Cardiac muscle cell (in vitro differentiated cells and primary cell): ENCODE data around the gene MMP26. TPM values are rescaled to one million over a fixed set of nuclear protein-coding genes. Genes with fewer than 3 reads are reported as not detected.

Experiments used
- DNase-seq, 2 donors: peaks; one replicate each; pipeline versions ENCODE4 v3.0.0 to v3.0.0-alpha.2; 2010 to 2017; ENCODE audit warnings: low read depth in 1 of 2, low spot score in 1 of 2
- H3K27ac ChIP-seq: fragments of 200-600 bp; sonication (generic); 2 replicates; pipeline ENCODE4 v1.5.1; 2016
- H3K27me3 ChIP-seq: fragments of 200-600 bp; sonication (generic); 2 replicates; pipeline ENCODE4 v1.6.0; 2016; ENCODE audit warnings: control low read depth
- H3K36me3 ChIP-seq: fragments of 200-600 bp; sonication (generic); 2 replicates; pipeline ENCODE4 v1.5.1; 2016; ENCODE audit warnings: control low read depth
- H3K4me1 ChIP-seq: fragments of 200-600 bp; sonication (generic); 2 replicates; pipeline ENCODE4 v1.8.1; 2017; ENCODE audit warnings: low read depth, mild to moderate bottlenecking, mixed run types
- H3K4me3 ChIP-seq: fragments of 200-600 bp; sonication (generic); 2 replicates; pipeline ENCODE4 v1.5.1; 2016; ENCODE audit warnings: mild to moderate bottlenecking
- H3K9me3 ChIP-seq: fragments of 200-600 bp; sonication (generic); 2 replicates; pipeline ENCODE4 v1.5.1; 2017; ENCODE audit warnings: low read depth, mild to moderate bottlenecking, control low read depth
- polyA plus RNA-seq: library from polyadenylated mRNA; unstranded; fragments of >200 nt; fragmentation: Nextera tagmentation; extraction: Ambion mirVana; gene quantifications from 2 replicates; pipeline ENCODE4 v1.2.1, GENCODE V29; 2016
- total RNA-seq: library from RNA; depleted of rRNA; stranded (reverse); fragments of >200 nt; gene quantifications from 2 replicates; pipeline ENCODE4 v1.2.3, GENCODE V29; 2016
- TF ChIP-seq, protein P1 (sequence below): IDR thresholded peaks from 2 replicates; pipeline ENCODE4 v1.5.1; 2012; ENCODE audit warnings: low read depth, mild to moderate bottlenecking, low read length

Gene MMP26
- total and polyA plus RNA-seq, 2 experiments from 2014 or later, result not detected

DNA sequence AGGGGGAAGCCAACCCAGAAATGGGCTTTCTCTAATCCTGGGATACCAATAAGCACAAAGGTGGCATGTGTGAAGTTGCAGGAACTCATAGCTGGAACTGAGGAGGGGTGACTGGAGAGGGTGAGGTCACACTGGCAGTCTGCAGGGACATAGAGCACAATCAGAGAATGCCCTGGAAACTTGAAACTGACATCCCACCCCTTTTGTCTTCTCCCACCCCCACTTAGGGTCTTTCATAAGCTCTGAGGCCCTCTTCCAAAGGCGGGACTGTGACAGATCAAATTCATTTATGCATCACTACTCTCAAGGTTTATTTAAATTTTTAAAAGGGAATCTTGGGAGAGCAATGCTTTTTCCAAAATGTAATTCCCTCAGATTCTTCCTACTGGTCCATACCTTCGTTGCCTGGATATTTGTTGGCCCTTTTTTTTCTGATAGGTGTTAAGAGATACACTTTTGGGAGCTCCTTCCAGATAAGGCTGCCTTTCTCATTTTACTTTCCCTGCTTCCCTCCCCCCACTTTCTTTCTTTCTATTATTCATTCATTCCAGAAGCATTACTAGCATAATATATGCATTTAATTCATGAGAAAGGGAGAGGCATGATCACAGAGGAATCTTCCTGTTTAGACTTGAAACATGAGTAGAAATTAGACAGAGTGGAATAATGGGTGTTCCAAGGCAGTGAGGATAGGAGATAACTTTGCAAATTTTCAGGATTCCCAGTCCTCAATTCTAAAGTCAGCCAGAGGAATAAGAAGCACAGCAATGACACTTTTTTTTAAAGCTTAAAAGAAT, 21.8 kb upstream of the MMP26 start:
- H3K27ac ChIP-seq, result no peak overlapping the region
- no peaks in the 10 kb centered on the region for H3K27me3 ChIP-seq
- TF ChIP-seq, protein P1, sequence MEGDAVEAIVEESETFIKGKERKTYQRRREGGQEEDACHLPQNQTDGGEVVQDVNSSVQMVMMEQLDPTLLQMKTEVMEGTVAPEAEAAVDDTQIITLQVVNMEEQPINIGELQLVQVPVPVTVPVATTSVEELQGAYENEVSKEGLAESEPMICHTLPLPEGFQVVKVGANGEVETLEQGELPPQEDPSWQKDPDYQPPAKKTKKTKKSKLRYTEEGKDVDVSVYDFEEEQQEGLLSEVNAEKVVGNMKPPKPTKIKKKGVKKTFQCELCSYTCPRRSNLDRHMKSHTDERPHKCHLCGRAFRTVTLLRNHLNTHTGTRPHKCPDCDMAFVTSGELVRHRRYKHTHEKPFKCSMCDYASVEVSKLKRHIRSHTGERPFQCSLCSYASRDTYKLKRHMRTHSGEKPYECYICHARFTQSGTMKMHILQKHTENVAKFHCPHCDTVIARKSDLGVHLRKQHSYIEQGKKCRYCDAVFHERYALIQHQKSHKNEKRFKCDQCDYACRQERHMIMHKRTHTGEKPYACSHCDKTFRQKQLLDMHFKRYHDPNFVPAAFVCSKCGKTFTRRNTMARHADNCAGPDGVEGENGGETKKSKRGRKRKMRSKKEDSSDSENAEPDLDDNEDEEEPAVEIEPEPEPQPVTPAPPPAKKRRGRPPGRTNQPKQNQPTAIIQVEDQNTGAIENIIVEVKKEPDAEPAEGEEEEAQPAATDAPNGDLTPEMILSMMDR, result no peak
- H3K4me3 ChIP-seq, result no peak overlapping the region
- no peaks in the 10 kb centered on the region for H3K4me1 ChIP-seq
- DNase-seq, result no peak
- H3K36me3 ChIP-seq, result no peaks in the 10 kb centered on the region
- H3K9me3 ChIP-seq, result no peaks in the 10 kb centered on the region

DNA sequence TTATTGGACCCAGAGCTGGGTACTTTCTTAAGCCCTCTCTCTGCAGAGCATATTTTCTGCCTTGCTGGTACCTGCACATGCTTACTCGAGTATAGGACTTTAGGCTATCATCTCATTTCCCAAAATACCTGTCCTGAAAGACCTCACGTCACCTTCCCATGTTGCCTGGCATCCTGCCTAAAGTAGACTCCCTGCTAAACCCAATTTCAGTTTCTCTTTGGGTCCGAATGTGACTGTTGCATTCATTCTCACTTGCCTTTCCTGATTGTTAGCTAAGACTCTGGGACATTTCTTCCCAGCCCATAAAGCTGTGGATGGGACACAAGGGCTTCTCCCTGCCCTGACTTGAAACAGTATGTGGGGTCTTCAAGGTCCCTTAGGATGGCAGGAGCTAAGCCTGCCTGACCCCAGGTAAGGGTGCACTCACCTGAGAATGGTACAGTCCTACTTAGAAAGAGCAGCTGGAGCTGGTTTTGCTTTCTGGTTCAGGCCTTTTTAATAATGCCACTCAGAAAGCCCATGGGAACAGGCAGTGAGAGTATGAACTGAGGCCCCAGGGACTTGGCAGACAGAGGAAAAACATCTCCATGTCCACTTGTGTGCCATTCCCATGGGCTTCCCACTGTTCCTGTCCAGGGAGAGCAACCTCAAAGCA, 19.8 kb upstream of the MMP26 start:
- Histone ChIP-seq H3K9me3 (no peaks in the 10 kb centered on the region), H3K27ac (no peak overlapping the region), H3K27me3 (no peaks in the 10 kb centered on the region), H3K4me1 (no peaks in the 10 kb centered on the region), H3K4me3 (no peak overlapping the region), H3K36me3 (no peaks in the 10 kb centered on the region)
- DNase-seq, result no peak
- TF ChIP-seq, protein P1, result no peak

DNA sequence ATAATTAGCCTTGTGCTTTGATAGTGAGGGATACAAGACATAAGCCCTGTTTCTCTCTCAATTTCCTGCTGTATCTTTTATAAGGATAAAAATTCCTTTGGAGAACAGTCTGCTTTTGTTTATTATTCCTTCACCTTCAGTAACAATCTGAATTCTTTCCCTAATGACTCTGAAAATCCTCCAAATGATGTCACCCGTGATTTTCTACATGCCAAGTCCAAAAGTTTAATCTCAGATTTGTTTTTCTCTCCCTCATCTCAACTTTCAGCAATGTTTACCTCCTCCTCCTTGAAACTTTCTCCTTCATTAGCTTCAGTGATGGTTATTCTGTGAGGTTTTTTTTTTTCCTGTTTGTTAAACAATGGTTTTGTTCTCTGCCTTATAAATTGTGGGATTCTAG, 9.1 kb upstream of the MMP26 start:
- TF ChIP-seq, protein P1, result no peak
- no peaks in the 10 kb centered on the region for H3K9me3 ChIP-seq
- no peak overlapping the region for H3K27ac ChIP-seq
- no peaks in the 10 kb centered on the region for H3K4me1 ChIP-seq
- H3K36me3 ChIP-seq, result no peaks in the 10 kb centered on the region
- no peak overlapping the region for H3K4me3 ChIP-seq
- no peaks in the 10 kb centered on the region for H3K27me3 ChIP-seq
- DNase-seq, result no peak

DNA sequence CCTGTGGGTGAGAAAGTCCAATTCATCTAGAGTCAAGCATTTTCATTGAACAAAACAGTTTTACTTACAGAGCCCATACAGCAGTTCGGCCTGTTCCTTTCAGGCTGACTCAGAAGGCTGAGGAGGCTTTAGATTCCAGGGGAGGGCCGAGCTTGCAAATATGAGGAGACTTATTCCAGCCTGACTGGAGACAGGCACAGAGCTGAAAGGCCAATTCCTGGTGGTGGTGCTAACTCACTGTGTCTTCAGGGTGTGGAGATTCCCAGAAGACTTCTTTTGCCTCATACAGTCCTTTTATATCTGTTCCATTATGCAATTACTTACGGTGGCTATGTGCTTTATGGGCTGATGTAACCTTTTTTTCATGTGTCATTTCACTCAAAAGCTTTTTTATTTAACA, 7.0 kb upstream of the MMP26 start, which contains the start of gene OR51E2:
Gene OR51E2, minus strand, starts transcription at position 269 of the 400 bp plus-strand sequence. CDS start 15,142 bp downstream, outside the sequence.
- no peaks in the 10 kb centered on the region for H3K36me3 ChIP-seq
- no peak within 1 kb of the TSS for H3K4me3 ChIP-seq
- DNase-seq, result no peak
- no peaks in the 10 kb centered on the region for H3K4me1 ChIP-seq
- no peak within 1 kb of the TSS for H3K27ac ChIP-seq
- no peaks in the 10 kb centered on the region for H3K9me3 ChIP-seq
- H3K27me3 ChIP-seq, result no peaks in the 10 kb centered on the region
- TF ChIP-seq, protein P1, result no peak

DNA sequence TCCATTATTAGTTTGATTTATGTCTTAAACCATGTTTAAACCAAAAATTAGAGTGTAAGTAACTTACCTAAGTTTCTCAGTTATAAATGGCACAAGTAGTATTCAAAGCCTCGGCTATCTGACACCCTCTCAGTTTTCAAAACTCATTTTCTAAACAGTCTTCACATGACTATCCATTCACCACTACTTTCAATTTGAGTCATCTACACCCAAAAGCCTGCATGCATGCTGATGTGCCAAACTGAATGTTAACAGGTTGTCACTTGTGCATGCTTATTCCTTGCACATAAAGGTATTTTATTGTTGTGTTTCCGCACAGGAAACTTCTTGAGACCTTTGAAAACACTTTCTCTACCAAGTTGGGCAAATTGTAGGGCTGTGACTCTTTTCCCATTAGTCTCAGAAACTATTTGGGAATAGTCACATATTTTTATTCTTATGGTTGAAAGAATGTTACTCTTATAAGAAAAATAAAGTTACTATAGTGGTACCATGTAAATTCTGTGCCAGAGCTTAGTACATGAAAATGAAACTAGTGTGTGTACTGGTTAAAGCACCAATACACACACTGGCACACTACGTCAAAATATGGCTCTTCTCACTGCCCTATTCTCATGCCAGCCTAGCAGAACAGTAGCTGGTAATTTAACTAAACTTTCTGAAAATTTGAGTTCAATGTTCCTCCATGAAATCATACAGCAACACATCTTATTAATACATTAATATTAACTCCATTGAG, 4.7 kb upstream of the MMP26 start:
- Histone ChIP-seq H3K36me3 (no peaks in the 10 kb centered on the region), H3K9me3 (no peaks in the 10 kb centered on the region), H3K4me1 (peaks cover 5% of the 10 kb centered on the region), H3K27me3 (no peaks in the 10 kb centered on the region), H3K4me3 (no peak overlapping the region), H3K27ac (no peak overlapping the region)
- no peak for DNase-seq
- TF ChIP-seq, protein P1, result no peak
